Coronary artery (tissue), 2 donors: Measurements from ENCODE around the gene CST8.

Experiments
- DNase-seq: peaks from one replicate; pipeline ENCODE4 v3.0.0-alpha.2; 2017; ENCODE audit warnings: low spot score
- H3K27ac ChIP-seq, 2 donors: fragments of 200-600 bp; sonication (generic); one replicate each; pipeline ENCODE4 v1.5.1; 2016 to 2019
- H3K4me3 ChIP-seq: fragments of 200-600 bp; sonication (generic); 2 replicates; pipeline ENCODE4 v1.5.1; 2016; ENCODE audit warnings: mild to moderate bottlenecking, moderate library complexity
- TF ChIP-seq, protein P1 (sequence below): fragments of 200-600 bp; sonication (generic); IDR thresholded peaks from one replicate; pipeline ENCODE4 v1.5.1; 2019; ENCODE audit warnings: antibody characterized with exemption

CST8 gene

DNA sequence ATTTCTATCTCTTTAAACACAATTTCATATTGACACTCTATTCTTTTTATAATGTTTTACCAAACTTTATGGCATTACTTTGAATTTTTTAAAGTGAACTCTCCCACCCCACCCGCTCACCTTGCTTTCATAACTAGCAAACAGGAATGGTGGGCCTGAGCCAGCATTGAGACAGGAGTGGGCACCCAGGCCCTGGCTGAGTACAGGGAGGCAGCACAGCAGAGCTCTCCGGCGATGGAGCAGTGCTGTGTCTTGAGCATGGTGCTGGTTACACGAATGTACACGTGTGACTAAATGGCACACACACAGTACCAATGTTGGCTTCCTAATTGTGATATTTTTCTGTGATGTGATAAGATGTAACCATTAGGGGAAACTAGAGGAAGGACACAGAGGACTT is 42.8 kb upstream of the CST8 start:
- no peak overlapping the region for H3K27ac ChIP-seq
- TF ChIP-seq, protein P1, sequence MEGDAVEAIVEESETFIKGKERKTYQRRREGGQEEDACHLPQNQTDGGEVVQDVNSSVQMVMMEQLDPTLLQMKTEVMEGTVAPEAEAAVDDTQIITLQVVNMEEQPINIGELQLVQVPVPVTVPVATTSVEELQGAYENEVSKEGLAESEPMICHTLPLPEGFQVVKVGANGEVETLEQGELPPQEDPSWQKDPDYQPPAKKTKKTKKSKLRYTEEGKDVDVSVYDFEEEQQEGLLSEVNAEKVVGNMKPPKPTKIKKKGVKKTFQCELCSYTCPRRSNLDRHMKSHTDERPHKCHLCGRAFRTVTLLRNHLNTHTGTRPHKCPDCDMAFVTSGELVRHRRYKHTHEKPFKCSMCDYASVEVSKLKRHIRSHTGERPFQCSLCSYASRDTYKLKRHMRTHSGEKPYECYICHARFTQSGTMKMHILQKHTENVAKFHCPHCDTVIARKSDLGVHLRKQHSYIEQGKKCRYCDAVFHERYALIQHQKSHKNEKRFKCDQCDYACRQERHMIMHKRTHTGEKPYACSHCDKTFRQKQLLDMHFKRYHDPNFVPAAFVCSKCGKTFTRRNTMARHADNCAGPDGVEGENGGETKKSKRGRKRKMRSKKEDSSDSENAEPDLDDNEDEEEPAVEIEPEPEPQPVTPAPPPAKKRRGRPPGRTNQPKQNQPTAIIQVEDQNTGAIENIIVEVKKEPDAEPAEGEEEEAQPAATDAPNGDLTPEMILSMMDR: no peak
- no peak overlapping the region for H3K4me3 ChIP-seq
- no peak for DNase-seq

GRCh38 chr20:23449421-23449820 is 41.5 kb upstream of the CST8 start:
- DNase-seq: no peak

GRCh38 chr20:23450877-23451276 is 40.0 kb upstream of the CST8 start:
- TF ChIP-seq, protein P1: no peak
- Histone ChIP-seq H3K4me3 (no peak overlapping the region), H3K27ac (no peak overlapping the region)
- DNase-seq: no peak

More at GRCh38 chr20:23449421-23449820, 41.5 kb upstream of the CST8 start:
- TF ChIP-seq, protein P1: no peak
- H3K4me3 ChIP-seq: no peak overlapping the region
- no peak overlapping the region for H3K27ac ChIP-seq

DNA sequence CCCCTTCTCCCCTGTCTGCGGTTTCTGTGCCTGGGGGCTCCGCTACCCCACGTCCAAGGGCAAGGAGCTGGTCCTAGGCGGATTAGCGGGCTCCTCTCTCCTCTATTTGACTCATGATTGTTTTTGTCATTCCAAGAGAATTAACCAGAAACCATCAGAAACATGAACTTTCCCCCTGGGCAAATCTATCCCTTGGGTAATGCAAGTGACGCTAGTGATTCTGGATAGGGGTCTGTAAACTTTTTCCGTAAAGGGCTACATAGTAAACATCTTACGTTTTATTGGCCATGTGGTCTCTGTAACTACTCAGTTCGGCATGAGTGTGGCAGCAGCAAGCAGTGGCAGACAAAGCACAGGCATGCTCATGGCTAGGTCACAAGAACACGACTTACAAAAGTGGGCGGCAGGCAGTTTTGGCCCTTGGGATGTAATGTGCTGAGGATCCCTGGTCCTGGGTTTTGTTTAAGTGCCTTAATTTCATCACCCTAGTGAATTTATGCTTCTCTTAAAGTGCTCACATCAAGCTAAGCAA is 38.9 kb upstream of the CST8 start:
- no peak for DNase-seq
- Histone ChIP-seq H3K4me3 (no peak overlapping the region), H3K27ac (no peak overlapping the region)
- TF ChIP-seq, protein P1: no peak

GRCh38 chr20:23452776-23453175 is 38.1 kb upstream of the CST8 start, which contains the start of gene CST11:
CST11 (minus strand) TSS chr20:23452876; CDS start chr20:23452811, 65 bp downstream.
- DNase-seq: no peak

DNA sequence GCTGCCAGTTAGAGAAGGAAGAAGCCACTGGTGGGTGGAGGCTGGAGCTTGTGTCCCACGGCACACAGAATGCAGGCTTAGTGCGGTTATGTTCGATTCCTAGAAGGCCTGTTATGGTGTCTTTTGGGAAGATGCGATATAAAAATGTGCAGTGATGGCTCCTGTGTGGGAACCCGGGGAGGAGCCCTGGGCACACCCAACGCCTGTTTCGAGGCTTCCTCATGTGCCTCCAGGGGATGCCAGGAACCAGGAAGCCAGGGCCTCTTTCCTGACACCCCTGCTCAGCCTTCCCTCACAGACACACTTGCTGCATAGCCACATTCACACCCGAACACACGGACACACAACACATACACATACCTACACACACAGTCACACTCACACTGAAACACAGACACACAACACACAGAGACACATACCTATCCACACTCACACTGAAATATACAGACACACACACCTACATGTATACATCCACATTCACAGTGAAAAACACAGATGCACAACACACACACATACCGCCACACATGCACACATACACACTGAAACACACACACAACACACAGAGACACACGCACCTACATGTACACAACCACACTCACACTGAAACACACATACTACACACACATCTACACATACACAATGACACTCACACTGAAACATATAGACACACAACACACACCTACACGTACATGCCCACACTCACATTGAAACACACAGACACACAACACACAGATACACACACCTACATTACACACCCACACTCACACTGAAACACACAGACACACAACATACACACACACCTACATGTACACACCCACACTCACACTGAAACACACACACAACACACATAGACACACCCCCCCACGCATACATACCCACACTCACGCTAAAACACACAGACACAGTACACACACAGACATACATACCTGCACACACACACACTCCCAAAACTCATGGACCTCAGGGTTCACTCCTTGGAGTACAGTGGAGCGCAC is 37.1 kb upstream of the CST8 start:
- no peak overlapping the region for H3K27ac ChIP-seq
- no peak overlapping the region for H3K4me3 ChIP-seq
- DNase-seq: no peak
- TF ChIP-seq, protein P1: no peak

More at GRCh38 chr20:23452776-23453175, 38.1 kb upstream of the CST8 start, which contains the start of gene CST11:
- TF ChIP-seq, protein P1: no peak
- Histone ChIP-seq H3K27ac (no peak within 1 kb of the TSS), H3K4me3 (no peak within 1 kb of the TSS)
